Right lobe of liver (tissue), 6 donors: ENCODE data around the gene ZNF865. TPM values are rescaled to one million over a fixed set of nuclear protein-coding genes. Genes with fewer than 3 reads are reported as not detected.

Experiments used
- ATAC-seq, 4 donors: fragments of 200-7000 bp; cut with Tn5 transposase; one replicate each; pipeline ENCODE4 v1.9.1; 2020; ENCODE audit warnings: mild to moderate bottlenecking in 4 of 4, moderate library complexity in 4 of 4
- DNase-seq, 3 donors: peaks; one replicate each; pipeline ENCODE4 v3.0.0-alpha.2; 2020
- H3K27ac ChIP-seq, 3 donors: fragments of 200-600 bp; one replicate each; pipeline ENCODE4 v1.8.0; 2022
- H3K27me3 ChIP-seq, 2 donors: fragments of 200-600 bp; one replicate each; pipeline ENCODE4 v1.8.0; 2022
- H3K36me3 ChIP-seq, 4 donors: fragments of 200-600 bp; sonication (generic) in 1 of 4; one replicate each; pipeline versions ENCODE4 v1.5.1 to v1.8.0; 2017 to 2022; ENCODE audit warnings: control low read depth in 1 of 4
- H3K4me1 ChIP-seq, 4 donors: fragments of 200-600 bp; sonication (generic) in 1 of 4; one replicate each; pipeline versions ENCODE4 v1.5.1 to v1.8.0; 2017 to 2022; ENCODE audit warnings: control low read depth in 1 of 4
- H3K4me3 ChIP-seq, 3 donors: fragments of 200-600 bp; one replicate each; pipeline ENCODE4 v1.8.0; 2022
- H3K9me3 ChIP-seq, 4 donors: fragments of 200-600 bp; sonication (generic) in 1 of 4; one replicate each; pipeline versions ENCODE4 v1.5.1 to v1.8.0; 2017 to 2022; ENCODE audit warnings: control low read depth in 1 of 4
- CTCF ChIP-seq, 4 donors: fragments of 200-600 bp in 3 of 4; fragments of 450-650 bp in 1 of 4; IDR thresholded peaks; one replicate each; pipeline versions ENCODE4 v1.5.1 to v1.8.0; 2016 to 2022; ENCODE audit warnings: antibody characterized with exemption in 4 of 4, mild to moderate bottlenecking in 2 of 4
- POLR2A ChIP-seq: fragments of 450-650 bp; IDR thresholded peaks from one replicate; pipeline ENCODE4 v1.6.1; 2017; ENCODE audit warnings: antibody characterized with exemption, mild to moderate bottlenecking
- WGBS: methylation state at CpG from one replicate; pipeline ENCODE4 v1.1.6; 2018; ENCODE audit warnings: low coverage, low lambda C conversion rate; ENCODE audit not compliant: insufficient coverage; ENCODE audit errors: missing lambda C conversion rate; 5-methylcytosine and 5-hydroxymethylcytosine counted together
- intact Hi-C, 2 donors: fragments of 100-400 bp; cut with DNase I; formaldehyde crosslinking; loops; one replicate each; pipeline versions ENCODE4 v1.11.2 to v1.14.1; 2022
- total RNA-seq, 6 experiments: library from RNA; depleted of rRNA in 2 of 6; stranded (reverse); fragments of >200 nt in 2 of 6; fragmentation: NEBNext Ultra II Directional in 3 of 6; extraction: Animal tissue kit (Norgen Biotek cat#: 25700) in 3 of 6; gene quantifications; one replicate each; pipeline versions ENCODE4 v1.1.0 to v1.2.4, GENCODE V29; 2016 to 2023
- donor health status: DM: no; HTN: yes; CAD: no.
- donor health status: DM: no; HTN: no; CAD: no.
- donor health status: DM: no; HTN: no; CAD: no.
- donor health status: DM: no; HTN: yes; CAD: no.
- donor health status: DM: no; HTN: yes; CAD: no.

ZNF865 gene
- total RNA-seq, 6 experiments from 2014 or later, result 4.2 to 6.0 (median 4.7) TPM

- DNase-seq (no peak), ATAC-seq (no peak)
- Histone ChIP-seq H3K27ac (no peak overlapping the region), H3K4me3 (no peak overlapping the region), H3K36me3 (peaks cover 0 to 9% (median 2%) of the 10 kb centered on the region in 4 donors), H3K4me1 (no peaks in the 10 kb centered on the region), H3K27me3 (no peaks in the 10 kb centered on the region), H3K9me3 (no peaks in the 10 kb centered on the region)
- TF ChIP-seq POLR2A (no peak), CTCF (IDR thresholded peaks at IDR 0.05) (no peak)
- 46% methylated on average over 2 of the region's 3 CpGs for WGBS
- intact Hi-C loops, result no loop called here
Observed at GRCh38 chr19:55596304-55596703, 9.1 kb upstream of the ZNF865 start.

- H3K9me3 ChIP-seq, result no peaks in the 10 kb centered on the region
- H3K27ac ChIP-seq, result no peak overlapping the region
- ATAC-seq (no peak), DNase-seq (peak in 2 of 3 donors; percentile 52 to 64)
- H3K36me3 ChIP-seq, result peaks cover 0 to 9% (median 2%) of the 10 kb centered on the region in 4 donors
- no peaks in the 10 kb centered on the region for H3K27me3 ChIP-seq
- intact Hi-C loops, result no loop called here
- 96% methylated on average over 9 of the region's 30 CpGs for WGBS
- no peaks in the 10 kb centered on the region for H3K4me1 ChIP-seq
- no peak for TF ChIP-seq POLR2A
- TF ChIP-seq CTCF (IDR thresholded peaks at IDR 0.05), result no peak
- H3K4me3 ChIP-seq, result no peak overlapping the region
Observed at GRCh38 chr19:55597501-55597921, 7.9 kb upstream of the ZNF865 start.

DNA sequence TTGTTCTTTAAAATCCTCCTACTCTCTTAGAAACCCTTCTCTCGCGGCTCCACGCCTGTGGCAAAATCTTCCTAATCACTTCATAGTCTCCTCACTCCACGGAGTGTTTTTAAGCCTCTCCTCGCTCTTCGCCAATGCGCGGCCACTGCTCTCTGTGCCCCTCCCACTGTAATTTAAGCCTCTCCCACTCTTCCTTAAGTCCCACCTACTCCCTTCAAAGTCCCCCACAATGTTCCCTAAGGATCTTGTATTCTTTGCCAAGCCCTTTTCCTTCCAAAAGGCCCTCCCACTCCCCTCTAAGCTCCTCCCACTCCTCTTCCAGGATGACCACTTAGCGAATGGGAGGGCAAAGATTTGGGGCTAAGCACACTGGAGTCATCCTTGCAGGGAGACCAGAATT, 7.4 kb upstream of the ZNF865 start:
- no peak for ATAC-seq
- no peak for DNase-seq
- 90% methylated on average over 9 of the region's 9 CpGs for WGBS
- H3K9me3 ChIP-seq, result no peaks in the 10 kb centered on the region
- no peaks in the 10 kb centered on the region for H3K4me1 ChIP-seq
- peaks cover 0 to 9% (median 2%) of the 10 kb centered on the region in 4 donors for H3K36me3 ChIP-seq
- H3K4me3 ChIP-seq, result no peak overlapping the region
- no peak overlapping the region for H3K27ac ChIP-seq
- no peaks in the 10 kb centered on the region for H3K27me3 ChIP-seq
- intact Hi-C loops, result no loop called here
- TF ChIP-seq POLR2A, result no peak
- TF ChIP-seq CTCF (IDR thresholded peaks at IDR 0.05), result no peak

DNA sequence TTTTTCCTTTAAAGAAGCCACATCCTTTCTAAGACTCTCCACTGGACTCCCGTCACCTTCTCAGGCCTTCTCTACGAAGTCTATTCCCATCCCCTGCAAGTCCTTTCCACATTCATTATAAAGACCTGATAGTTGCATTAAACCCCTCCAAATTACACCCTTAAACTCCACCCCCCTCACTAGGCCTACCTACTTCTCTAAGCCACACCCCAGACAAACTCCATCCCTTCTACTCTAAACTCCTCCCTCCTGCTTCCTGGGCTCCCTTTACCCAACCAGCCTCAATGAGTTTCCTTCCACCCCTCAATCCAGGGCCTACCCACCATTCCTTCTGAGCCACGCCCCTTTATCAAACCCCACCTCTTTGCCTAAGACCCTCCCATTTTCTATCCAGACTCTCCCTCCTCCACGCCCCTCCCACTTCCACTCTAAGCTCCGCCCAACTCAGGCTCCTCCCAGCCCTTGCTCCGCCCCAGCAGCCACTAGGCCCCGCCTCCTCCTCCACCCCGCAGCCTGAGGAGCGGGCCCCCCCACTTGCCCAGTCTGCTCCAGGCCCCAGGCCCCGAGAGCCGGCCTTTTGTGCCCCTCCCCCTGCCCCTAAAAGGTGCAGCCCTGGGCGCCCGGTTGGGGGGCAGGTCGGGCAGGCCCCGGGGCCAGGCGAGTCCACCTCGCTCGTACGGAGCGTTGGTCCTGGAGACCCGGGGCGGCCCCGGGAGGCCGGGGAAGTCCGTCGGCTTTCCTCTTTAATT, 6.6 kb upstream of the ZNF865 start:
- peaks cover 0 to 9% (median 2%) of the 10 kb centered on the region in 4 donors for H3K36me3 ChIP-seq
- no peaks in the 10 kb centered on the region for H3K9me3 ChIP-seq
- DNase-seq (peak; percentile 95 to 96 (median 95)), ATAC-seq (peak; percentile 83 to 89 (median 86))
- H3K27me3 ChIP-seq, result no peaks in the 10 kb centered on the region
- H3K4me1 ChIP-seq, result no peaks in the 10 kb centered on the region
- TF ChIP-seq CTCF (IDR thresholded peaks at IDR 0.05) (no peak), POLR2A (peak; percentile 77)
- WGBS, result 4% methylated on average over 10 of the region's 26 CpGs
- H3K27ac ChIP-seq, result peak overlapping the region; percentile 87 to 97 (median 94)
- intact Hi-C loops, result no loop called here
- peak overlapping the region; percentile 84 to 99 (median 99) for H3K4me3 ChIP-seq
